Activated CD8-positive, alpha-beta memory T cell treated with anti-CD3 and anti-CD28 coated beads for 36 hours (primary cell): ENCODE measurements around the gene STATH. TPM values are rescaled to one million over a fixed set of nuclear protein-coding genes. Genes with fewer than 3 reads are reported as not detected.
"Not testable (repeated sequence)": the region's sequence is repeated elsewhere in the genome, so short reads cannot be mapped to it uniquely, and the experiment has no call there.

Experiments
- CTCF ChIA-PET: fragments of 350-600 bp; sonication (Branson Sonifier 250); formaldehyde crosslinking; loops from one replicate; lab custom pipeline; 2021; ENCODE audit warnings: antibody characterized with exemption; lab: Charles Lee
- POLR2A ChIA-PET: fragments of 350-600 bp; sonication (Branson Sonifier 250); formaldehyde crosslinking; loops from one replicate; lab custom pipeline; 2021; ENCODE audit warnings: antibody characterized with exemption; lab: Charles Lee
- total RNA-seq, 2 experiments: library from RNA; stranded (reverse); gene quantifications; one replicate each; pipeline ENCODE4 v1.2.3, GENCODE V29; 2021

The STATH gene
- not detected for total RNA-seq

GRCh38 chr4:69995526-69996016 is at the start of gene STATH:
STATH (plus strand) TSS chr4:69995966; CDS start chr4:69998438, 2,472 bp downstream.
- CTCF ChIA-PET: no interaction called here
- POLR2A ChIA-PET: no interaction called here

- CTCF ChIA-PET: no interaction called here
Observed at GRCh38 chr4:69951602-69952001, 44.2 kb upstream of the STATH start.

GRCh38 chr4:69957209-69957608 is 38.6 kb upstream of the STATH start:
- ChIA-PET POLR2A (no interaction called here), CTCF (no interaction called here)

More at GRCh38 chr4:69951602-69952001, 44.2 kb upstream of the STATH start:
- POLR2A ChIA-PET: no interaction called here

GRCh38 chr4:69965628-69966027 is 30.1 kb upstream of the STATH start, which contains the start of gene CSN2:
CSN2 (minus strand) TSS chr4:69965728; CDS start chr4:69960995, 4,733 bp downstream.
- POLR2A ChIA-PET: no interaction called here

GRCh38 chr4:69970071-69970470 is 25.7 kb upstream of the STATH start:
- ChIA-PET POLR2A (no interaction called here), CTCF (no interaction called here)

More at GRCh38 chr4:69965628-69966027, 30.1 kb upstream of the STATH start, which contains the start of gene CSN2:
- CTCF ChIA-PET: no interaction called here

- CTCF ChIA-PET: no interaction called here
- POLR2A ChIA-PET: no interaction called here
Observed at GRCh38 chr4:69974631-69975030, 21.1 kb upstream of the STATH start.

GRCh38 chr4:69977582-69977981 is 18.2 kb upstream of the STATH start:
- CTCF ChIA-PET: no interaction called here
- POLR2A ChIA-PET: no interaction called here

GRCh38 chr4:69984030-69984443 is 11.7 kb upstream of the STATH start:
- ChIA-PET POLR2A (no interaction called here), CTCF (no interaction called here)

GRCh38 chr4:69986663-69987062 is 9.1 kb upstream of the STATH start:
- POLR2A ChIA-PET: no interaction called here
- CTCF ChIA-PET: no interaction called here

- CTCF ChIA-PET: no interaction called here
- POLR2A ChIA-PET: no interaction called here
Observed at GRCh38 chr4:69991016-69991415, 4.8 kb upstream of the STATH start.

GRCh38 chr4:69994782-69995181 is 984 bp upstream of the STATH start:
- POLR2A ChIA-PET: no interaction called here
- CTCF ChIA-PET: no interaction called here

GRCh38 chr4:69999420-69999819 is 3.7 kb downstream of the STATH start:
- ChIA-PET CTCF (no interaction called here), POLR2A (no interaction called here)

GRCh38 chr4:70000711-70001110 is 4.9 kb downstream of the STATH start:
- POLR2A ChIA-PET: no interaction called here

GRCh38 chr4:70002507-70002906 is 6.7 kb downstream of the STATH start:
- ChIA-PET CTCF (no interaction called here), POLR2A (no interaction called here)

More at GRCh38 chr4:70000711-70001110, 4.9 kb downstream of the STATH start:
- CTCF ChIA-PET: no interaction called here

- ChIA-PET POLR2A (no interaction called here), CTCF (no interaction called here)
Observed at GRCh38 chr4:70008771-70009170, 13.0 kb downstream of the STATH start.

- CTCF ChIA-PET, POLR2A ChIA-PET: not testable (repeated sequence)
Observed at GRCh38 chr4:70019006-70019405, 23.2 kb downstream of the STATH start.

- POLR2A ChIA-PET: no interaction called here
- CTCF ChIA-PET: no interaction called here
Observed at GRCh38 chr4:70023218-70023617, 27.5 kb downstream of the STATH start.

GRCh38 chr4:70027011-70027410 is 31.2 kb downstream of the STATH start:
- ChIA-PET POLR2A (no interaction called here), CTCF (no interaction called here)

GRCh38 chr4:70028159-70028558 is 32.4 kb downstream of the STATH start, which contains the start of gene HTN3:
HTN3 (plus strand) TSS chr4:70028459; CDS start chr4:70030741, 2,282 bp downstream.
- POLR2A ChIA-PET, CTCF ChIA-PET: not testable (repeated sequence)

- POLR2A ChIA-PET: not testable (repeated sequence)
Observed at GRCh38 chr4:70037559-70037958, 41.8 kb downstream of the STATH start.

GRCh38 chr4:70039928-70040327 is 44.2 kb downstream of the STATH start:
- POLR2A ChIA-PET, CTCF ChIA-PET: not testable (repeated sequence)

More at GRCh38 chr4:70037559-70037958, 41.8 kb downstream of the STATH start:
- CTCF ChIA-PET: not testable (repeated sequence)
